NAMALWA (cell line): ENCODE measurements around the gene SYMPK.
"Not testable (repeated sequence)": the region's sequence is repeated elsewhere in the genome, so short reads cannot be mapped to it uniquely, and the experiment has no call there.

Source experiments
- DNase-seq: peaks from one replicate; pipeline ENCODE4 v3.0.0-alpha.2; 2015; ENCODE audit warnings: low spot score

Gene SYMPK

DNA sequence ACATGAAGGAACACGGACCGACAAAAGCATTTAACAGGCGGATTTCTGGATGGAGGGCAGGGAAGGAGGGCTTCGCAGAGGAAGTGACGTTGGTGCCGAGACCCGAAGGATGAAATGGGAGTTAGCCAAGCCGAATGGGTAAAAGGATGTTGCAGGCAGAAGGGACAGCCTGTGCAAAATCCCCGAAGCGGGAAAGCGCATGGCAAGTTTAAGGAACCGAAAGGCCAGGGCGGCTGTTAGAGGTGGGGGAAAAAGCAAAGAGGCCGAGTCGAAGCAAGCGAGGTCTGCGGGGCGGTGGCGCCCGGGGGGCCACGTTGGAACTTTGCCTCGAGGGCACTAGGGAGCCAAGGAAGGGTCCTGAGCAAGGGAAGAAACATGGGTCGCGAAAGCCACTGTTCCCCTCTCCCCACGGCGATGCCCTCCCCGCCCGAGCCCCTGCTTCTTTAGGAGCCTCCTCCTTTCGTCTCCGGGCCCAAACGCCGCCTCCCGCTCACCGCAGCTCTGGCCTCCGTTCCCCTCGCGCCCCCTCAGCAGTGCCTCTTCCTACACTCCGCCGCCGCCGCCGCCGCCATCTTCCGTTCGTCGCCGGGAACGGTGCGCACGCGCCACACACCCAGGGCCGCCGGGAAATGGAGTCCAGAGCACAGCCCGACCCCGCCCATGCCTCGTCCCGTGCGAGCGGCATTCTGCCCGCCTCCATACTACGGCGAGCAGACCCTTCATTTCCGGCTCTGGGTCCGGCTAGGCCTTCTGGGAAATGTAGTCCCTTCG, at the start of gene SYMPK:
TSS of gene SYMPK (minus strand) at position 584 of the 771 bp plus-strand sequence. CDS start 8,652 bp downstream, outside the sequence.
- DNase-seq: peak; percentile 99

DNA sequence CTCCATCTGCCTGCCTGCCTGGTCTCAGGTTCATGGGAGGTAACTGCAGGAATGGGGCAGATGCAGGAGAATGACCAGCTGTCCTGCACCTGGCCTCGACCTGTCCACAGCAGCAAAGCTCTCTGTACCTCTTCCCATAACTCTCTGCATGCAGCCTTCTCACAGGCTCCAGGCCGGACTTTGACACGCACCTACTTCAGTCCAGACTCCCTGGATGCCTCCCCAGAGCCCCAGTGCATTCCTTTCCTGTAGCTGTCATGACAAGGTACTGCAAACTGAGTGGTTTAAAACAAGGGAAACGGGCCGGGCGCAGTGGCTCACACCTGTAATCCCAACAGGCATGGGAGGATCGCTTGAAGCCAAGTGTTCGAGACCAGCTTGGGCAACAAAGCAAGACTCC, 48.3 kb upstream of the SYMPK start:
- no peak for DNase-seq

DNA sequence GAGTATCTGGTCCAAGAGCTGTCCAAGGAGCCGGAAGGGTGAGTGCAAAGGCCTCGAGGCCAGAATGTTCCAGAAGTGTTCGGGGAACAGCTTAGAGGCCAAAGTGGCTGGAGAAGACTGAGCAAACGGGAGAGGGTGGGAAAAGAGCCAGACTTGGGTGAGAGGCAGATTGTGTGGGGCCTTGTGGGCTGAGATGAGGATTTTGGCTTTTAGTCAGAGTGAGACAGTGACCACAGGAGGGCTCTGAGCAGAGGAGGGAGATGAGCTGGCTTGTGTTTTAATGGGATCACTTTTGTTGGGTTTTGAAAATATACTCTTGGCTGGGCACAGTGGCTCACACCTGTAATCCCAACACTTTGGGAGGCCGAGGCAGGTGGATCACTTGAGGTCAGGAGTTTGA, 46.0 kb upstream of the SYMPK start:
- DNase-seq: no peak

DNA sequence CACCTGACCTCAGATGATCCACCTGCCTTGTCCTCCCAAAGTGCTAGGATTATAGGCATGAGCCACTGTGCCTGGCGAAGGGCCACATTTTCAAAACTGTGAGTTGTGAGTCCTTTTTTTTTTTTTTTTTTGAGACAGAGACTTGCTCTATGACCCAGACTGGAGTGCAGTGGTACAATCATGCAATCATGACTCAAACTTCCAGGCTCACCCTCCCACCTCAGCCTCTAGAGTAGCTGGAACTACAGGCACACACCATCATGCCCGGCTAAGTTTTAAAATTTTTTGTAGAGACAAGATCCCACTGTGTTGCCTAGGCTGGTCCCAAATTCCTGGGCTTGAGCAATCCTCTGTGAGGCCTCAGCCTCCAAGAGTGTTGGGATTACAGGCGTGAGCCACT, 43.3 kb upstream of the SYMPK start:
- DNase-seq: no peak

DNA sequence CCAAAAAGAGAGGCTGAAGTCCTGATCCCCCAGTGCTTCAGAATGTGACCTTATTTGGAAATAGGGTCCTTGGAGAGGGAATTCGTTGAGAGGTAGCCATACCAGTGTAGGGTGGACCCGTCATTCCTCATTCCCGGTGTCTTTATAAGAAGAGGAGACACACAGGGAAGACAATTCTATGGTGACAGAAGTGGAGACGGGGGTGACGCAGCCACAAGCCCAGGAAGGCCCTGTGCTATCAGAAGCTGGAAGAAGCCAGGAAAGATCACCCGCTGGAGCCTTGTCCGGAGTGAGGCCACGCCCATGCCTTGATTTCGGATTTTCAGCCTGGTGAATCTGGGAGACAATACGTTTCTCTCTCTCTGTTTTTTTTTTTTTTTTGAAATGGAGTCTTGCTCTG, 42.1 kb upstream of the SYMPK start:
- no peak for DNase-seq

DNA sequence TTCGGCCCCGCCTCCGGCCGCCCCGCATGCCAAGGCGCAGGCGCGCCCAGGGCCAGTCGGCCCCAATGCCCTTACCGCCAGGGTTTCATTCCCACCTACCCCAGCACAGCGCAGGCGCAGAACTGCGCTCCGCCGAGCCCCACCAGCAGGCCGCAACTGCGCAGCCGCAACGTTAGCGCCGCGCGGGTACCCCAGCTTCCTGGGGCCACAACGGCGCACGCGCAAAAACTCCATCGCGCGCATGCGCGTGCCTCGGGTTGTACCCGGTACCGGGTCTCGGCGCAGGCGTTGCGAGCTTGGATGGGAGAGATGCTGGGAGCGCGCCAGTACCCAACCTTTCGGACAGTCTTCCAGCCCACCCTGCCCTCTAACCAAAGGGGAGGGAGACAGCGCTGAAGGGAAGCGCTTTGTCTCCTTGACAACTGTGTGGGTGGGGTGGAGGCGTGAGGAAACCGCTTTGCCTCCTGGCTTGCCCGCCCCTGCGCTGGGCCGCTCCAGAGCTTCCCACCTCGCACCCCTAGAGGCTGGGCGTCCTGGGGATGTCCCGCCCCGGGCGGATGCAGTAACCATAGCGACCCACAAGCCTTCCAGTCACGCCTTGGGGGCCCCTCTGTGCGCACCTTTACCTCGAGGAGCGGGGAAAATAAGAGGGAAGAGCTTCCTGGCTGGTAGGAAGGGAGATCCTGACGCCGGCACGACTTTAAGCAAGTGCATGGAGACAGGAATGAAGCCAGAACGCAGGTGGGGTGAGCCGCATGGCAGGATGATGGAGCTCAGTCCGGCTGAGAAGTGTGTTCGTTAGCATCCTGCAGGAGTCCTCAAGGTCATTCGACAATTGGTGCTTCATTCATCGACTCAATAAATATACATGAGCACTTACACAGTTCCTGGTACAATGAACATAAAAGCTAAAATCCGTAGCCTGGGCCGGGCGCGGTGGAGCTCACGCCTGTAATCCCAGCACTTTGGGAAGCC, 40.0 kb upstream of the SYMPK start:
- DNase-seq: peak; percentile 99

- DNase-seq: no peak
Measured at GRCh38 chr19:45901912-45902650, 39.1 kb upstream of the SYMPK start, which contains the start of gene MYPOP. Gene MYPOP (minus strand): TSS chr19:45902613. CDS start chr19:45901773, 840 bp downstream.

DNA sequence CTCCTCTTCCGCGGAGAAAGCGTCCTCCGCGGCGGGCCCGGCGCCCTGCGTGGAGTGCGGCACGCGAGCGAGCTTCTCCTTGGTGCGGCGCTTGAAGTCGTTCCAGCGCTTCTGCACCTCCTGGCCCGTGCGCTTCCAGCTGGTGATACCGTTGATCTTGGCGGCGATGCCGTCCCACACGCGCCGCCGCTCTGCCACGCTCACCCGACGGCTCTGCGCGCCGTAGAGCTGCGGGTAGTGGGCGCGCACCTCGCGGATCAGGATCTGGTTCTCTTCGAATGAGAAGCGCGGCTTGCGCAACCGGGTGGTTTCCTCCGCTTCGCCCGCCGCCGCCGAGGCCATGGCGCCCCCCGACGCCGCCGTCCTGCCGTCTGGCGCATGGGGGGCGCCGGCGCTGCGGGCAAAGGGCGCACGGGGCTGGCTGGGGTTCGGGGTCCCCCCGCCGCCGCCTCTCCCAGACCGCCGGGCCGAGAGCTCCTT, 38.5 kb upstream of the SYMPK start:
- no peak for DNase-seq

DNA sequence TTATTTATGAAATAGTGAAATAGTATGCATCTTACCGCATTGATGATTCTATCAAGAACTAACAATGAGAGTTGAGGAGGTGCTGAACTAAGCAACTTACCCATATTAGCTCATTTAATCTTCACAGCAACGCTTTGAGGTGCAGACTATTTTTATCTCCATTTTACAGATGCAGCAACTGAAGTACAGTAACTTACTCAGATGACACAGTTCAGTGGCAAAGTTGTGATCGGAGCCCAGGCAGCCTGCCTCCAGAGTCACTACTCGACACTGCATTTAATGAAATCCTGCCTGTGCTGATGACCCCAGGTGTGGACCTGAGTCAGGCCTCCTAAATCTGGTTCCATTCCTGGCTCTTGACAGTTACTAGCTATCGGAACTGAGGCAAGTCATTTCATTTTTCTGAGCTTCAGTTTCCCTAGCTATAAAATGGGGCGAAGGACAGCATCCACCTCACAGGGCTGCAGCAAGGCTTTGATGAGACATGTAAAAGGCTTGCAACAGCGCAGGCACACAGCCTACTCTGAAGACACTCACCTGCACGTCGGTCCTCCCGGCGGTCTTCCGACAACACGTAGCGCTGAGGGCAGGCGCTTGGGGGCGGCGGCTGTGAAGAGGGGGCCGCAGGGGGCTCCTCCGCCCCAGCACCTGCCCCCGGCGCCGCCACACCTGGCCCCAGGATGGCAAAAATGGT, 37.9 kb upstream of the SYMPK start:
- peak; percentile 40 for DNase-seq

- no peak for DNase-seq
Measured at GRCh38 chr19:45899919-45900589, 37.1 kb upstream of the SYMPK start.

DNA sequence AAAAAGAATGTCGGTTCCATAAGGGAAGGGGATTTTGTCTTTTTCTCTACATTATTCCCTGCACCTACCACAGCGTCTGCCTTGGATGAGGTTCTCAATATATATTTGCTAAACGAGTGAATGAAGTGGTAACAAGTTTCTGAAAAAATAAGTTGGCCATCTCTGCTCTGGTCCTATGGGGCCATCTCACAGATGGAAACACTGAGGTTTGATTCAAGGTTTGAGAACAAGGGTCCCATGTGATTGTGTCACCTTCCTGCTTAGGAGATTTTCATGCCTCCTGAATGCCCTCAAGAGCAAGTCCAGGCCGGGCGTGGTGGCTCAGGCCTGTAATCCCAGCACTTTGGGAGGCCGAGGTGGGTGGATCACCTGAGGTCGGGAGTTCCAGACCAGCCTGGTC, 36.3 kb upstream of the SYMPK start:
- DNase-seq: no peak

DNA sequence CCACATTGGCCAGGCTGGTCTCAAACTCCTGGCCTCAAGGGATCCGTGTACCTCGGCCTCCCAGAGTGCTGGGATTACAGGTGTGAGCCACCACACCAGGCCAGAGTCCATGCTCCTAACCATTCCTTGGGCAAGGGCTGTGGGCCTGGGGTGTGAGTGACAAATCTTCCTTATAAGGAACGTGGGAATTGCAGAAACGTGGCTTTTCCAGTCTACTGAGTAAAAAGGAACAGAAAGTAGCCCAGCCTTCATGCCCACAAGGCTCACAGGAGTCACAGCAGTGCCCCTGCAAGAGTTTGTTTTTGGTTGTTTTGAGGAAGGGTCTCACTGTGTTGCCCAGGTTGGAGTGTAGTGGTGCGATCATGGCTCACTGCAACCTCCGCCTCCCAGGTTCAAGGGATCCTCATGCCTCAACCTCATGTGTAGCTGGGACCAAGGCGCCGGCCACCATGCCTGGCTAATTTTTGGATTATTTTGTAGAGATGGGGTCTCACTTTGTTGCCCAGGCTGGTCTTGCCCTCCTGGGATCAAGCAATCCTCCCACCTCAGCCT, 34.4 kb upstream of the SYMPK start:
- no peak for DNase-seq

- DNase-seq: not testable (repeated sequence)
Measured at GRCh38 chr19:45895983-45896599, 33.1 kb upstream of the SYMPK start.

GRCh38 chr19:45895519-45895972, 32.6 kb upstream of the SYMPK start:
- DNase-seq: no peak

DNA sequence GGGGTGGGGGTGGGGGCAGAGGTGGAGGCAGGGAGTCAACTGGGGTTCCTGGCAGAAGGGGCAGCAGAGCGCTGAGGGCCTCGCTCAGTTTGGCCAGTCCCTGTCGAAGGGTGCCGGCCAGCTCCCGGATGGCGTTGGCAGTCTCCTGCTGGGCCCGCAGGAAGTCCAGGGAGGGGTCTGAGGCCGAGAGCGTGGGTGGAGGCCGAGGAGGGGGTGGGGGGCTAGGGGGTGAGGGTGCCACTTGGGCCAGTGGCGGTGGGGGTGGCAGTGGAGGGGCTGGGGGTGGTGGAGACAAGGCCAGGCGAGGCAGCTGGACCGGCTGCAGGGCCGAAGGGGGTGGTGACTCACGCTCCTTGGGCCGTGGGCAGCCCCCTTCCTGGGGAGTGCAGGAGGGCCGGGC, 27.9 kb upstream of the SYMPK start:
- DNase-seq: no peak

DNA sequence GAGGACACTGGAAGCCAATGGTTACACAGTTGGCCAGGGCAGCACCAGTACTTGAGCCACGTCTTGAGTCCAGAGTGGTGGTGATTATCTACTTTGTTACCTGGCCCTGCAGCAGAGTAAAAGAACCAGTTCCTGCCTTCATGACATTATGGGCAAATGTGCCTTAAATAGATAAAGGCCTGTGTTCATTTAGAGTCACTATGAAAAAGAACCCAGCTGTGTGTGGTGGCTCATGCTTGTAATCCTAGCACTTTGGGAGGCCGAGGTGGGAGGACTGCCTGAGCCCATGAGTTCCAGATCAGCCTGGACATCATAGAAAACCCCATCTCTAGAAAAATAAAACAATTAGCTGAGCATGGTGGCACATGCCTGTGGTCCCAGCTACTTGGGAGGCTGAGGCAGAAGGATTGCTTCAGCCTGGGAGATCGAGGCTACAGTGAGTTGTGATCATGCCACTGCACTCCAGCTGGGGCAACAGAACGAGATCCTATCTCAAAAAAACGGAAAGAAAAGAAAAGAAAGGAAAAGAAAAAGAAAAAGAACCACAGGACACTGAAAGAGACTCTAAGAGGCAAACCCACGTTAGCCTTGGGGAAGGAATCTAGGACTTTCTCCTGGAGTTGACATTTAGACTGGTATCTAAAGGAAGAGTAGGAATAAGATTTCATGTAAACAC, 26.4 kb upstream of the SYMPK start:
- no peak for DNase-seq

GRCh38 chr19:45887200-45887710, 24.3 kb upstream of the SYMPK start:
- DNase-seq: no peak

- peak; percentile 96 for DNase-seq
Measured at GRCh38 chr19:45886427-45887199, 23.7 kb upstream of the SYMPK start.
